ENCODE measurements around the gene DEPDC1B. TPM values are rescaled to one million over a fixed set of nuclear protein-coding genes. Genes with fewer than 3 reads are reported as not detected.

Gene DEPDC1B
- total and polyA plus RNA-seq, 2 of the 8 experiments (the other 6 are each of a cell fraction or from before 2014, with no cell fraction given): 30.8 to 67.4 TPM

- no peak for TF ChIP-seq CHD7 (IDR thresholded peaks at IDR 0.05; ENCODE audit: insufficient replicate concordance, low read length)
- TF ChIP-seq CHD1 (IDR thresholded peaks at IDR 0.05; ENCODE audit: low read depth, low read length): no peak
Observed at GRCh38 chr5:60584304-60584703, 115.7 kb downstream of the DEPDC1B start (continued).

All from H1 (cell line).